AG10803 (cell line): ENCODE measurements around the gene CDH23.

Experiments
- DNase-seq: peaks from one replicate; pipeline ENCODE4 v3.0.0; 2010; ENCODE audit warnings: low read depth
- H3K4me3 ChIP-seq: 2 replicates; pipeline ENCODE4 v1.5.1; 2011; ENCODE audit warnings: mild to moderate bottlenecking, low read length, control low read depth
- TF ChIP-seq, protein P1 (sequence below): conservative IDR thresholded peaks from 2 replicates; pipeline ENCODE4 v1.5.1; 2011; ENCODE audit warnings: mild to moderate bottlenecking, low read length, control low read depth, inconsistent platforms

CDH23 gene

DNA sequence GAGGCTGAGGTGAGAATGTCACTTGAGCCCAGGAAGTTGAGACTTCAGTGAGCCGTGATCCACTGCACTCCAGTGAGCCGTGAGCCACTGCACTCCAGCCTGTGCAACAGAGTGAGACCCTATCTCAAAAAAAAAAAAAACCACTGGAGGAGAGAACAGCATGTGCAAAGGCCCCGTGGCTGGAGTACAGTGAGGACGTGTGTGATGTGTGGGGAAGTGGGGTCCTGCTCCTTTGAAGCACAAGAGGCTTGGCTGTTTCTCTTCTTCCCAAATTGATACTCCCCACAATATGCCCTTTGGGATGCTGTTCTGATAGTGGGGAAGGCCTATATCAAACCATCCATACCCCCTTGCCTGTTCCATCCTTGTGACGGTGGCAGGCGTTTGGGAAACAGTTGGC, 254.7 kb downstream of the CDH23 start:
- TF ChIP-seq, protein P1, sequence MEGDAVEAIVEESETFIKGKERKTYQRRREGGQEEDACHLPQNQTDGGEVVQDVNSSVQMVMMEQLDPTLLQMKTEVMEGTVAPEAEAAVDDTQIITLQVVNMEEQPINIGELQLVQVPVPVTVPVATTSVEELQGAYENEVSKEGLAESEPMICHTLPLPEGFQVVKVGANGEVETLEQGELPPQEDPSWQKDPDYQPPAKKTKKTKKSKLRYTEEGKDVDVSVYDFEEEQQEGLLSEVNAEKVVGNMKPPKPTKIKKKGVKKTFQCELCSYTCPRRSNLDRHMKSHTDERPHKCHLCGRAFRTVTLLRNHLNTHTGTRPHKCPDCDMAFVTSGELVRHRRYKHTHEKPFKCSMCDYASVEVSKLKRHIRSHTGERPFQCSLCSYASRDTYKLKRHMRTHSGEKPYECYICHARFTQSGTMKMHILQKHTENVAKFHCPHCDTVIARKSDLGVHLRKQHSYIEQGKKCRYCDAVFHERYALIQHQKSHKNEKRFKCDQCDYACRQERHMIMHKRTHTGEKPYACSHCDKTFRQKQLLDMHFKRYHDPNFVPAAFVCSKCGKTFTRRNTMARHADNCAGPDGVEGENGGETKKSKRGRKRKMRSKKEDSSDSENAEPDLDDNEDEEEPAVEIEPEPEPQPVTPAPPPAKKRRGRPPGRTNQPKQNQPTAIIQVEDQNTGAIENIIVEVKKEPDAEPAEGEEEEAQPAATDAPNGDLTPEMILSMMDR, result no peak
- no peak for DNase-seq
- H3K4me3 ChIP-seq, result no peak overlapping the region

DNA sequence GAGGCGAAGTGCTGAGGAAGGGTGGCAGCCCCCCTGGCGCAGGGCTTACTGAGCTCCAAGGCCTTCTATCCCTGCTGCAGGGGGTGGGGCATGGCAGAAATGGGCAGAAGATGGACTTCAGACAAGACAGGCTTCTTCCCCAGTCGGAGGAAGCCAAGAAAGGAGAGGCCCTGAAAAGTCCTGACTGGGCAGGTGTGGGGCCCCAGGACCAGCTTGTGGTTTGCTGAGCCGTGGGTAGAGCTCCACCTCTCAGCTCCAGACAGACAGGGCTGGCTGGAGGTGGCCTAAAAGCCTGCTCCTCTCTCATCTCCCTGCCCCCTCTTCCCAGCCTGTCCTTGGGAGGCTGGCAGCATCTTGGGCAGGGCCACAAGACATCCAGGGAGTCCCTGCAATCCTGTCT, 255.2 kb downstream of the CDH23 start:
- no peak overlapping the region for H3K4me3 ChIP-seq
- TF ChIP-seq, protein P1, result no peak
- no peak for DNase-seq

DNA sequence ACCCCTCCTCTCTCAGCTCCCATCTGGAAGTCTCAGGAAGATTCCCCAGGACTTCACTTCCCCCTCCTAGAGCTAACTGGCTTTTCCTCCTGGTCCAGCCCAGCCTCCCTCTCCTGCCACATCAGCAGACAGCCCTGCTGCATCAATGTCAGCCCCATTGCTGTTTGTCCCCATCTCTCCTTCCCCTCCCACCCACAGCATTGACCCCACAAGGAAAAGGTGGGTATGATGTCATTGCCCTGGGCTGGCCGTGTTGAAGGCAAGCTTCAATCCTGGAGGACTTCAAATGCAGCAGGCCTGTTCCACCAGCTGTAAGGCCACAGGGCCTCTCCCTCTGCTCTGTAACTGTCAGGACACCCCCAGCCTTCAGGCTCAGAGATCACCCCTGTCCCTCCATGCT, 256.3 kb downstream of the CDH23 start:
- H3K4me3 ChIP-seq, result no peak overlapping the region
- TF ChIP-seq, protein P1, result no peak
- DNase-seq, result no peak

DNA sequence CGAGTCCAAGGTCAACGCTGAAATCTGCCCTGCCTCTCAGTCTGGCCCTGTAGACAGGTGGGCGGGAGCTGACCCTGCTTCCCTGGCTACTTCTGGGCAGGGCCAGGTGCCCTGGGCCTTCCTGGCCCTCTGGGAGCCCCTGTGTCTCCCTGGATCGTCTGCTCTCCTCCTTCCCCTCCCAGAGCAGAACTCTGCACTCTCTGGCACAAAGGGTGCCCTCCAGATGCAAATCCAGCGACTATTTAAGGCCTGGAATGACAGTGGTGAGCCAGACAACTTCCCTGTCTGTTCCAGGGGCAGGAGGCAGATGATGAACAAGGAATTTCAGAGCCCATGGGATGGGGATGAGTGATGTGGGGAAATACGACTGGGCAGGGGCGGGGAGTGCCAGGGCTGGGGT, 259.5 kb downstream of the CDH23 start:
- H3K4me3 ChIP-seq, result no peak overlapping the region
- no peak for DNase-seq
- TF ChIP-seq, protein P1, result no peak

DNA sequence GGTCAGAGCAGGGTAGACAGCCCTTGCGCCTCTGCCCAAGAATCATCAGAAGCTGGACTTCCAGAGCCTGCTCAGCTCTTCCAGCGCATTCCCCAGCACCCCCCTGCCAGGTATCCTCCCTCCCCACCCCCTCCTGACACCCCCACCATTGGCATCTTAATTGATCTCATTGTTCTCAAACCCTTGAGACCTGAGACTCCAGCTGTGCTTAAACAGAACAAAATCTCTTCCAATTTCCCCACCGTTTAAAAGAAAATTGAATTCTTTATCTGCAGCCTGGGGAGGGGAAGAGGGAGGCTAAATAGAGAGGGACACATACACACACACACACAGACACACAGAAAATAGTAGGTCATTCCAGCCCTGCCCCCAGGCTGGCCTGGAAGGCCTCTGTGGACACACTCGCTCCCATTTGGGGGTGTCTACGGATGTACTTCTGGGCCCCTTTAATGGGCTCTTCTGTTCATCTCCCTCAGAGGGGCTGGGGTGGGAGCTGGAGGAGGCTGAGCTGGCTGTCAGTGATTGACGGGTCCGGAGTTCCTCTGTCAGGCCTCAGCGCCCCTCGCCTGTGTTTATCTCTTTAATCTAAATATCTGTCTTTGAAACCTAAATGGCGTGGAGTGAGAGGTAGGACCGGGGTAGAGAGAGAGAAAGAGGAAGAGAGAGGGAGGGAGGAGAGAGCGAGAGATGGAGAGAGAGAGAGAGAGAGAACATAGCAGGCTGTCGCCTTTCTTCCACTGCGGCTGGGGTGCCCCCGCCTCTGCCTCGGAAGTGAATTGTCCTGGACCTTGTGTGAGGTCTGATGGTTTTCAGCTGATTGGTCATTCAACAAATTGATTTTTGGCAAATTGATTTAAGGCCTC, 261.1 kb downstream of the CDH23 start:
- TF ChIP-seq, protein P1, result no peak
- no peak for DNase-seq
- H3K4me3 ChIP-seq, result no peak overlapping the region

DNA sequence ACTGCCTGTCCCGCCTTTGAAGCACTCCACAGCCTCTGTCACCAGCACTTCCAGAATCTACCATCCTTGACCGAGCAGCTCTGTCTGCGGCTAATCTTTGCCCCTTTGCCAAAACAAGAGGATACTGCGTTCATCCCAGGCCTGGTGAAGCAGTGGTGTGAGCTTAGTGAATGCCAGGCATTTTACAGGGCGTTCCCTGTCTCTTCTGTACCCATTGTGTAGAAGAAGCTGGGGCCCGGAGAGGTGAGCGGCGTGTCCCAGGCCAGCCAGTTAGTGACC, 261.7 kb downstream of the CDH23 start:
- H3K4me3 ChIP-seq, result no peak overlapping the region
- DNase-seq, result no peak
- TF ChIP-seq, protein P1, result no peak

DNA sequence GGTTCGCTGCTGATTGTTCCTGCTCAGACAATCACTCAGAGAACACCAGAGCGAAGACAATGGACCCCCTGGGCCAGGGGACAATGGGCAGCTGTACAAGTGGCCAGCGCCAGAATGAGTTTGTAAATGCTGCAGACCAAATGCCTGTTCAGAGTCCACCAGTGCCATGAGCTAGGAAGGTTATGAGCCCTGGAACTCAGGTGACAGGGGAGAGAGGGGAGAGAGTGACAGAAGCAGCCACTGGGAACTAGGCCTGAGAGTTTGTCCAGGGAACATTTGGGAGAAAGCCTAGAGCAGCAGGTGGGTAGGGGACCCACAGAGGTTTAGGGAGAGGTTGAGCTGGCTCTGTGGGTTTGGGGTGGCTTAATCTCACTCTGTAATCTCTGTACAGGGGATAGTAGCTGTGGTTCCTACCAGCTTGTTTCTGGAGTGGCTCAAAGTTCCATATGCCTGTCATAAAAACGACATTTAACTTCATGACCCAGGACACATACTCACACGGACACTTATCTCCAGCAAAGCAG, 262.5 kb downstream of the CDH23 start:
- no peak overlapping the region for H3K4me3 ChIP-seq
- TF ChIP-seq, protein P1, result no peak
- no peak for DNase-seq
